ENCODE measurements around the gene NF2. TPM values are rescaled to one million over a fixed set of nuclear protein-coding genes. Genes with fewer than 3 reads are reported as not detected.

The NF2 gene
- total RNA-seq, 4 donors from 2014 or later = 14.6 to 60.1 (median 34.7) TPM

- Histone ChIP-seq H3K27me3 (no peaks in the 10 kb centered on the region), H3K9me3 (no peaks in the 10 kb centered on the region), H3K4me1 (no peaks in the 10 kb centered on the region), H3K36me3 (peaks cover 0 to 6% (median 2%) of the 10 kb centered on the region in 4 donors), H3K27ac (no peak overlapping the region), H3K4me3 (no peak overlapping the region)
- intact Hi-C loops (cut with DNase I; ENCODE audit: low total_unique reads) (no loop called here), in situ Hi-C loops (cut with MboI; ENCODE audit: low pct_ligation_motif_present in 1 of 4, low pct_unique_long_range_greater_than_20kb in 1 of 4, low sequenced_read_pairs in 3 of 4) (no loop called here)
- DNase-seq = no peak
- WGBS, 2 donors (ENCODE audit: low coverage in 1 of 2) = 44 to 55% methylated on average over 5 to 7 of the region's 7 CpGs
- TF ChIP-seq CTCF (IDR thresholded peaks at IDR 0.05) (no peak), POLR2A (IDR thresholded peaks at IDR 0.05) (no peak), POLR2AphosphoS5 (IDR thresholded peaks at IDR 0.05) (no peak), EP300 (IDR thresholded peaks at IDR 0.05; ENCODE audit: low read depth) (no peak)
Measured at GRCh38 chr22:29654882-29655281, 51.4 kb downstream of the NF2 start.

- no peak for TF ChIP-seq EP300 (IDR thresholded peaks at IDR 0.05; ENCODE audit: low read depth)
- no peak for TF ChIP-seq POLR2A (IDR thresholded peaks at IDR 0.05)
- no peak for TF ChIP-seq POLR2AphosphoS5 (IDR thresholded peaks at IDR 0.05)
- TF ChIP-seq CTCF (IDR thresholded peaks at IDR 0.05) = no peak
- Histone ChIP-seq H3K9me3 (no peaks in the 10 kb centered on the region), H3K36me3 (peaks cover 0 to 28% (median 5%) of the 10 kb centered on the region in 4 donors), H3K4me1 (no peaks in the 10 kb centered on the region), H3K27ac (no peak overlapping the region), H3K27me3 (no peaks in the 10 kb centered on the region), H3K4me3 (no peak overlapping the region)
- DNase-seq = no peak
- in situ Hi-C loops (cut with MboI; ENCODE audit: low pct_ligation_motif_present in 1 of 4, low pct_unique_long_range_greater_than_20kb in 1 of 4, low sequenced_read_pairs in 3 of 4) (no loop called here), intact Hi-C loops (cut with DNase I; ENCODE audit: low total_unique reads) (no loop called here)
- WGBS, 2 donors (ENCODE audit: low coverage in 1 of 2) = 74% methylated on average over 4 of the region's 4 CpGs; no CpG with 5 or more reads in 1 of the 2 donors
Measured at GRCh38 chr22:29658176-29658575, 54.7 kb downstream of the NF2 start.

GRCh38 chr22:29660021-29660420 lies 56.6 kb downstream of the NF2 start:
- no peak for DNase-seq
- no peak for TF ChIP-seq POLR2A (IDR thresholded peaks at IDR 0.05)
- no peak for TF ChIP-seq CTCF (IDR thresholded peaks at IDR 0.05)
- no peak for TF ChIP-seq EP300 (IDR thresholded peaks at IDR 0.05; ENCODE audit: low read depth)
- TF ChIP-seq POLR2AphosphoS5 (IDR thresholded peaks at IDR 0.05) = no peak
- WGBS, 2 donors (ENCODE audit: low coverage in 1 of 2) = 95 to 100% methylated on average over 3 to 11 of the region's 11 CpGs
- H3K4me3 ChIP-seq = no peak overlapping the region
- H3K27me3 ChIP-seq = no peaks in the 10 kb centered on the region
- H3K36me3 ChIP-seq = peaks cover 0 to 28% (median 6%) of the 10 kb centered on the region in 4 donors
- H3K27ac ChIP-seq = no peak overlapping the region
- intact Hi-C loops (cut with DNase I; ENCODE audit: low total_unique reads) (no loop called here), in situ Hi-C loops (cut with MboI; ENCODE audit: low pct_ligation_motif_present in 1 of 4, low pct_unique_long_range_greater_than_20kb in 1 of 4, low sequenced_read_pairs in 3 of 4) (no loop called here)
- no peaks in the 10 kb centered on the region for H3K9me3 ChIP-seq
- no peaks in the 10 kb centered on the region for H3K4me1 ChIP-seq

- WGBS, 2 donors (ENCODE audit: low coverage in 1 of 2) = 57 to 100% methylated on average over 2 of the region's 2 CpGs
- Histone ChIP-seq H3K4me3 (no peak overlapping the region), H3K27ac (no peak overlapping the region), H3K36me3 (peaks cover 0 to 28% (median 6%) of the 10 kb centered on the region in 4 donors), H3K4me1 (no peaks in the 10 kb centered on the region), H3K27me3 (no peaks in the 10 kb centered on the region), H3K9me3 (no peaks in the 10 kb centered on the region)
- in situ Hi-C loops (cut with MboI; ENCODE audit: low pct_ligation_motif_present in 1 of 4, low pct_unique_long_range_greater_than_20kb in 1 of 4, low sequenced_read_pairs in 3 of 4) = no loop called here
- no peak for DNase-seq
- TF ChIP-seq POLR2AphosphoS5 (IDR thresholded peaks at IDR 0.05) (no peak), POLR2A (IDR thresholded peaks at IDR 0.05) (no peak), EP300 (IDR thresholded peaks at IDR 0.05; ENCODE audit: low read depth) (no peak), CTCF (IDR thresholded peaks at IDR 0.05) (no peak)
- intact Hi-C loops (cut with DNase I; ENCODE audit: low total_unique reads) = no loop called here
Measured at GRCh38 chr22:29661336-29661735, 57.9 kb downstream of the NF2 start.

Measured in transverse colon (tissue), 4 donors.